HG02759 (cell line): ENCODE data around the gene GNG8.
"Not testable (repeated sequence)": the region's sequence is repeated elsewhere in the genome, so short reads cannot be mapped to it uniquely, and the experiment has no call there.

Experiments used
- ATAC-seq: cut with Tn5 transposase; IDR thresholded peaks from one replicate; pipeline ENCODE4 v1.9.1; 2021; ENCODE audit warnings: mild to moderate bottlenecking, moderate library complexity; ENCODE audit not compliant: unreplicated experiment

GNG8 gene

GRCh38 chr19:46648060-46648960 is 12.3 kb upstream of the GNG8 start:
- no peak for ATAC-seq

GRCh38 chr19:46646402-46646801 is 10.4 kb upstream of the GNG8 start:
- ATAC-seq: no peak

- ATAC-seq: no peak
Measured at GRCh38 chr19:46644720-46645119, 8.7 kb upstream of the GNG8 start.

- ATAC-seq: no peak
Measured at GRCh38 chr19:46640656-46641055, 4.7 kb upstream of the GNG8 start.

- ATAC-seq: no peak
Measured at GRCh38 chr19:46639358-46640182, 3.6 kb upstream of the GNG8 start.

- no peak for ATAC-seq
Measured at GRCh38 chr19:46637224-46637623, 1.2 kb upstream of the GNG8 start.

GRCh38 chr19:46634656-46635218 is 1.3 kb downstream of the GNG8 start:
- no peak for ATAC-seq

GRCh38 chr19:46634045-46634655 is 1.9 kb downstream of the GNG8 start:
- peak; percentile 64 for ATAC-seq

- no peak for ATAC-seq
Measured at GRCh38 chr19:46633130-46633529, 2.9 kb downstream of the GNG8 start.

GRCh38 chr19:46631481-46631880 is 4.5 kb downstream of the GNG8 start:
- no peak for ATAC-seq

- ATAC-seq: no peak
Measured at GRCh38 chr19:46630586-46631205, 5.3 kb downstream of the GNG8 start.

GRCh38 chr19:46629546-46630025 is 6.4 kb downstream of the GNG8 start:
- ATAC-seq: no peak

GRCh38 chr19:46628970-46629369 is 7.0 kb downstream of the GNG8 start:
- not testable (repeated sequence) for ATAC-seq

- ATAC-seq: no peak
Measured at GRCh38 chr19:46626446-46626845, 9.6 kb downstream of the GNG8 start.

GRCh38 chr19:46625731-46626130 is 10.3 kb downstream of the GNG8 start:
- no peak for ATAC-seq

GRCh38 chr19:46624958-46625661 is 10.9 kb downstream of the GNG8 start, which contains the start of gene PTGIR:
TSS of gene PTGIR (minus strand) at chr19:46625089. CDS start at chr19:46624225, 864 bp downstream.
- no peak for ATAC-seq

GRCh38 chr19:46623915-46624502 is 12.0 kb downstream of the GNG8 start:
- ATAC-seq: no peak

GRCh38 chr19:46622118-46622446 is 13.9 kb downstream of the GNG8 start:
- no peak for ATAC-seq
